ENCODE data around the gene CHRNA5.

DNA sequence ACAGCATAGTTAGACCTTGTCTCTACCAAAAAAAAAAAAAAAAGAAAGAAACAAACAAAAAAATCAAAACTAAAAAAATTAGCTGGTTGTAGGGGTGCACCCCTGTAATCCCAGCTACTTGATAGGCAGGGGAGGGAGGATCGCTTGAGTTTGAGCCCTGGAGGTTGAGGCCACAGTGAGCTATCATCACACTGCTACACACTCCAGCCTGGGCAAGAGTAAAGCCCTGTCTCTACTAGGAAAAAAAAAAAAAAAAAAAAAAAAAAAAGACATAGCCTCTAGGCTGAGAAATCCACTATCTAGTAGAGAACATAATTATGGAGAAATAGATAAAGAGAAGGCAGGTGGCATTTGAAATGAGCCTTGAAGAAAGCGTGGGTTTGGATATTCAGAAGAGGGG lies 2.2 kb upstream of the CHRNA5 start:
- TF ChIP-seq POLR2AphosphoS5 (IDR thresholded peaks at IDR 0.05; ENCODE audit: low read depth, low read length): no peak
- no peak for TF ChIP-seq TAF1 (IDR thresholded peaks at IDR 0.05; ENCODE audit: borderline replicate concordance, insufficient read depth, low read length)
- TF ChIP-seq, protein P1, sequence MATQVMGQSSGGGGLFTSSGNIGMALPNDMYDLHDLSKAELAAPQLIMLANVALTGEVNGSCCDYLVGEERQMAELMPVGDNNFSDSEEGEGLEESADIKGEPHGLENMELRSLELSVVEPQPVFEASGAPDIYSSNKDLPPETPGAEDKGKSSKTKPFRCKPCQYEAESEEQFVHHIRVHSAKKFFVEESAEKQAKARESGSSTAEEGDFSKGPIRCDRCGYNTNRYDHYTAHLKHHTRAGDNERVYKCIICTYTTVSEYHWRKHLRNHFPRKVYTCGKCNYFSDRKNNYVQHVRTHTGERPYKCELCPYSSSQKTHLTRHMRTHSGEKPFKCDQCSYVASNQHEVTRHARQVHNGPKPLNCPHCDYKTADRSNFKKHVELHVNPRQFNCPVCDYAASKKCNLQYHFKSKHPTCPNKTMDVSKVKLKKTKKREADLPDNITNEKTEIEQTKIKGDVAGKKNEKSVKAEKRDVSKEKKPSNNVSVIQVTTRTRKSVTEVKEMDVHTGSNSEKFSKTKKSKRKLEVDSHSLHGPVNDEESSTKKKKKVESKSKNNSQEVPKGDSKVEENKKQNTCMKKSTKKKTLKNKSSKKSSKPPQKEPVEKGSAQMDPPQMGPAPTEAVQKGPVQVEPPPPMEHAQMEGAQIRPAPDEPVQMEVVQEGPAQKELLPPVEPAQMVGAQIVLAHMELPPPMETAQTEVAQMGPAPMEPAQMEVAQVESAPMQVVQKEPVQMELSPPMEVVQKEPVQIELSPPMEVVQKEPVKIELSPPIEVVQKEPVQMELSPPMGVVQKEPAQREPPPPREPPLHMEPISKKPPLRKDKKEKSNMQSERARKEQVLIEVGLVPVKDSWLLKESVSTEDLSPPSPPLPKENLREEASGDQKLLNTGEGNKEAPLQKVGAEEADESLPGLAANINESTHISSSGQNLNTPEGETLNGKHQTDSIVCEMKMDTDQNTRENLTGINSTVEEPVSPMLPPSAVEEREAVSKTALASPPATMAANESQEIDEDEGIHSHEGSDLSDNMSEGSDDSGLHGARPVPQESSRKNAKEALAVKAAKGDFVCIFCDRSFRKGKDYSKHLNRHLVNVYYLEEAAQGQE (IDR thresholded peaks at IDR 0.05; ENCODE audit: insufficient read depth in 1 of 2, low read depth in 2 of 2, low read length in 2 of 2): no peak
- TF ChIP-seq SIN3A (IDR thresholded peaks at IDR 0.05; ENCODE audit: borderline replicate concordance, insufficient read depth, low read length): no peak
- TF ChIP-seq FOXP2 (optimal IDR thresholded peaks at IDR 0.05; ENCODE audit: borderline replicate concordance, extremely low read depth, extremely low read length, insufficient read depth): no peak
